Colonic mucosa (tissue), 4 donors: Measurements from ENCODE around the gene RAB28. TPM values are rescaled to one million over a fixed set of nuclear protein-coding genes. Genes with fewer than 3 reads are reported as not detected.

ENCODE experiments used
- DNase-seq: peaks from one replicate; pipeline ENCODE4 v3.0.0-alpha.2; 2020
- H3K27ac ChIP-seq: fragments of 200-600 bp; one replicate; pipeline ENCODE4 v1.8.0; 2021
- H3K27me3 ChIP-seq: fragments of 200-600 bp; one replicate; pipeline ENCODE4 v1.8.0; 2021
- H3K36me3 ChIP-seq: fragments of 200-600 bp; one replicate; pipeline ENCODE4 v1.8.0; 2021
- H3K4me1 ChIP-seq: fragments of 200-600 bp; one replicate; pipeline ENCODE4 v1.8.0; 2021; ENCODE audit warnings: mild to moderate bottlenecking
- H3K4me3 ChIP-seq: fragments of 200-600 bp; one replicate; pipeline ENCODE4 v1.8.0; 2021
- H3K9ac ChIP-seq, 2 donors: one replicate each; pipeline ENCODE4 v1.7.0; 2013; ENCODE audit warnings: control low read depth in 2 of 2, low read depth in 2 of 2, low read length in 2 of 2
- H3K9me3 ChIP-seq: fragments of 200-600 bp; one replicate; pipeline ENCODE4 v1.8.0; 2021
- CTCF ChIP-seq: fragments of 200-600 bp; IDR thresholded peaks from one replicate; pipeline ENCODE4 v1.8.0; 2022; ENCODE audit warnings: antibody characterized with exemption, mild to moderate bottlenecking
- intact Hi-C: fragments of 100-400 bp; cut with DNase I; formaldehyde crosslinking; loops from one replicate; pipeline ENCODE4 v1.14.1; 2022
- total RNA-seq, 2 donors: library from RNA; stranded (reverse); fragmentation: NEBNext Ultra II Directional in 1 of 2; extraction: Animal tissue kit (Norgen Biotek cat#: 25700) in 1 of 2; gene quantifications; one replicate each; pipeline ENCODE4 v1.2.1, GENCODE V29; 2021
- donor health status: healthy.
- donor health status: DM: no; HTN: no; CAD: no.
- donor health status: DM: no; HTN: no; CAD: no.

Gene RAB28
- total RNA-seq, 2 donors from 2014 or later, result 13.0 to 13.3 TPM

GRCh38 chr4:13461191-13461905 is 22.8 kb downstream of the RAB28 start:
- H3K27ac ChIP-seq, result no peak overlapping the region
- no peaks in the 10 kb centered on the region for H3K4me1 ChIP-seq
- no peaks in the 10 kb centered on the region for H3K36me3 ChIP-seq
- H3K9ac ChIP-seq, result no peak overlapping the region
- DNase-seq, result no peak
- no peaks in the 10 kb centered on the region for H3K9me3 ChIP-seq
- intact Hi-C loops, result no loop called here
- TF ChIP-seq CTCF, result no peak
- H3K4me3 ChIP-seq, result no peak overlapping the region
- H3K27me3 ChIP-seq, result no peaks in the 10 kb centered on the region

GRCh38 chr4:13455411-13455810 is 28.7 kb downstream of the RAB28 start:
- no peaks in the 10 kb centered on the region for H3K27me3 ChIP-seq
- no peak for DNase-seq
- TF ChIP-seq CTCF, result no peak
- H3K36me3 ChIP-seq, result no peaks in the 10 kb centered on the region
- H3K4me3 ChIP-seq, result no peak overlapping the region
- H3K9me3 ChIP-seq, result no peaks in the 10 kb centered on the region
- H3K4me1 ChIP-seq, result no peaks in the 10 kb centered on the region
- intact Hi-C loops, result no loop called here
- H3K27ac ChIP-seq, result no peak overlapping the region
- H3K9ac ChIP-seq, result no peak overlapping the region

- no peak for TF ChIP-seq CTCF
- Histone ChIP-seq H3K9ac (no peak overlapping the region), H3K4me3 (no peak overlapping the region), H3K27ac (no peak overlapping the region), H3K4me1 (no peaks in the 10 kb centered on the region), H3K27me3 (no peaks in the 10 kb centered on the region), H3K9me3 (no peaks in the 10 kb centered on the region), H3K36me3 (no peaks in the 10 kb centered on the region)
- DNase-seq, result no peak
- intact Hi-C loops, result no loop called here
Measured at GRCh38 chr4:13454786-13455185, 29.4 kb downstream of the RAB28 start.

- no peak for DNase-seq
- intact Hi-C loops, result no loop called here
- Histone ChIP-seq H3K9ac (no peak overlapping the region), H3K4me1 (no peaks in the 10 kb centered on the region), H3K27ac (no peak overlapping the region), H3K9me3 (no peaks in the 10 kb centered on the region), H3K4me3 (no peak overlapping the region), H3K27me3 (no peaks in the 10 kb centered on the region), H3K36me3 (no peaks in the 10 kb centered on the region)
- TF ChIP-seq CTCF, result no peak
Measured at GRCh38 chr4:13452927-13453579, 31.1 kb downstream of the RAB28 start.

- Histone ChIP-seq H3K9me3 (no peaks in the 10 kb centered on the region), H3K4me1 (no peaks in the 10 kb centered on the region), H3K27me3 (no peaks in the 10 kb centered on the region), H3K4me3 (no peak overlapping the region), H3K9ac (no peak overlapping the region), H3K27ac (no peak overlapping the region), H3K36me3 (no peaks in the 10 kb centered on the region)
- TF ChIP-seq CTCF, result no peak
- intact Hi-C loops, result no loop called here
- no peak for DNase-seq
Measured at GRCh38 chr4:13449590-13449989, 34.5 kb downstream of the RAB28 start.
